H4 (cell line): ENCODE measurements around the gene VPS35. TPM values are rescaled to one million over a fixed set of nuclear protein-coding genes. Genes with fewer than 3 reads are reported as not detected.
"Not testable (repeated sequence)": the region's sequence is repeated elsewhere in the genome, so short reads cannot be mapped to it uniquely, and the experiment has no call there.

Experiments
- DNase-seq: peaks from one replicate; pipeline ENCODE4 v3.0.0-alpha.2; 2015; ENCODE audit warnings: low spot score
- total RNA-seq: library from RNA; depleted of rRNA; stranded (reverse); fragments of >200 nt; shearing (Covaris generic); gene quantifications from 2 replicates; pipeline ENCODE4 v1.2.3, GENCODE V29; 2014

Gene VPS35
- total RNA-seq, 1 experiment from 2014 or later, result 105 TPM

- DNase-seq, result no peak
These were observed 30.1 kb downstream of the VPS35 start for GRCh38 chr16:46658925-46659324.

- DNase-seq, result no peak
These were observed 37.7 kb downstream of the VPS35 start for GRCh38 chr16:46651305-46651704.

GRCh38 chr16:46650254-46650623 lies 38.7 kb downstream of the VPS35 start:
- no peak for DNase-seq

- no peak for DNase-seq
These were observed 39.3 kb downstream of the VPS35 start for GRCh38 chr16:46649588-46650253.

GRCh38 chr16:46648656-46649055 lies 40.3 kb downstream of the VPS35 start:
- DNase-seq, result no peak

- DNase-seq, result no peak
These were observed 49.7 kb downstream of the VPS35 start for GRCh38 chr16:46638947-46639925.

- no peak for DNase-seq
These were observed 55.9 kb downstream of the VPS35 start for GRCh38 chr16:46632778-46633733.

- peak; percentile 48 for DNase-seq
These were observed 59.4 kb downstream of the VPS35 start for GRCh38 chr16:46629331-46630219.

- DNase-seq, result no peak
These were observed 61.2 kb downstream of the VPS35 start for GRCh38 chr16:46627746-46628145.

- not testable (repeated sequence) for DNase-seq
These were observed 62.3 kb downstream of the VPS35 start for GRCh38 chr16:46626681-46627080.

- DNase-seq, result not testable (repeated sequence)
These were observed 64.1 kb downstream of the VPS35 start for GRCh38 chr16:46624862-46625261.

- DNase-seq, result not testable (repeated sequence)
These were observed 65.3 kb downstream of the VPS35 start for GRCh38 chr16:46623707-46624106.

GRCh38 chr16:46623246-46623645 lies 65.7 kb downstream of the VPS35 start:
- not testable (repeated sequence) for DNase-seq

- DNase-seq, result no peak
These were observed 66.9 kb downstream of the VPS35 start for GRCh38 chr16:46621934-46622676.

GRCh38 chr16:46621006-46621933 lies 67.7 kb downstream of the VPS35 start, which contains the start of gene SHCBP1:
SHCBP1 (minus strand) TSS chr16:46621379; CDS start chr16:46621359, 20 bp downstream.
- DNase-seq, result peak; percentile 88

GRCh38 chr16:46620266-46621005 lies 68.5 kb downstream of the VPS35 start:
- no peak for DNase-seq

GRCh38 chr16:46618516-46618915 lies 70.5 kb downstream of the VPS35 start:
- DNase-seq, result no peak

- DNase-seq, result no peak
These were observed 75.0 kb downstream of the VPS35 start for GRCh38 chr16:46614006-46614405.
